BE2C (cell line): ENCODE measurements around the gene MDM1.

Experiments used
- DNase-seq: peaks from one replicate; pipeline ENCODE4 v3.0.0-alpha.2; 2020
- H3K27me3 ChIP-seq: fragments of 250-450 bp; sonication (Bioruptor Pico); 2 replicates; pipeline ENCODE4 v1.5.1; 2020; ENCODE audit warnings: mild to moderate bottlenecking
- H3K36me3 ChIP-seq: fragments of 250-450 bp; sonication (Bioruptor Pico); 2 replicates; pipeline ENCODE4 v1.5.1; 2020; ENCODE audit warnings: mild to moderate bottlenecking
- H3K4me1 ChIP-seq: fragments of 250-450 bp; sonication (Bioruptor Pico); 2 replicates; pipeline ENCODE4 v1.5.1; 2020
- H3K4me3 ChIP-seq: 2 replicates; pipeline ENCODE4 v1.5.1; 2011; ENCODE audit warnings: low read depth, low read length
- H3K9me3 ChIP-seq: fragments of 250-450 bp; sonication (Bioruptor Pico); 2 replicates; pipeline ENCODE4 v1.5.1; 2020
- CTCF ChIP-seq: IDR thresholded peaks from 2 replicates; pipeline ENCODE4 v1.5.1; 2012; ENCODE audit warnings: mild to moderate bottlenecking, low read depth, low read length

The MDM1 gene

GRCh38 chr12:68252077-68252476, 80.1 kb downstream of the MDM1 start:
- H3K27me3 ChIP-seq, result peaks cover 7% of the 10 kb centered on the region
- no peak for TF ChIP-seq CTCF

GRCh38 chr12:68250454-68250853, 81.7 kb downstream of the MDM1 start:
- Histone ChIP-seq H3K36me3 (no peaks in the 10 kb centered on the region), H3K27me3 (peaks cover 4% of the 10 kb centered on the region), H3K4me1 (no peaks in the 10 kb centered on the region), H3K9me3 (no peaks in the 10 kb centered on the region), H3K4me3 (no peak overlapping the region)
- DNase-seq, result no peak
- TF ChIP-seq CTCF, result no peak

More at GRCh38 chr12:68252077-68252476, 80.1 kb downstream of the MDM1 start:
- H3K9me3 ChIP-seq, result no peaks in the 10 kb centered on the region
- H3K4me3 ChIP-seq, result no peak overlapping the region
- H3K36me3 ChIP-seq, result no peaks in the 10 kb centered on the region
- no peak for DNase-seq
- no peaks in the 10 kb centered on the region for H3K4me1 ChIP-seq

- H3K4me1 ChIP-seq, result no peaks in the 10 kb centered on the region
- no peaks in the 10 kb centered on the region for H3K9me3 ChIP-seq
- peaks cover 4% of the 10 kb centered on the region for H3K27me3 ChIP-seq
- no peak overlapping the region for H3K4me3 ChIP-seq
- no peak for TF ChIP-seq CTCF
- no peak for DNase-seq
- H3K36me3 ChIP-seq, result no peaks in the 10 kb centered on the region
These were observed 84.4 kb downstream of the MDM1 start for GRCh38 chr12:68247785-68248184.

- TF ChIP-seq CTCF, result no peak
- Histone ChIP-seq H3K36me3 (no peaks in the 10 kb centered on the region), H3K4me1 (no peaks in the 10 kb centered on the region)
These were observed 85.8 kb downstream of the MDM1 start for GRCh38 chr12:68246350-68246749.

GRCh38 chr12:68245180-68246021, 86.8 kb downstream of the MDM1 start:
- no peaks in the 10 kb centered on the region for H3K36me3 ChIP-seq
- DNase-seq, result no peak
- H3K27me3 ChIP-seq, result peaks cover 4% of the 10 kb centered on the region
- no peak for TF ChIP-seq CTCF
- no peaks in the 10 kb centered on the region for H3K4me1 ChIP-seq
- no peak overlapping the region for H3K4me3 ChIP-seq
- H3K9me3 ChIP-seq, result no peaks in the 10 kb centered on the region

More at GRCh38 chr12:68246350-68246749, 85.8 kb downstream of the MDM1 start:
- DNase-seq, result no peak
- Histone ChIP-seq H3K9me3 (no peaks in the 10 kb centered on the region), H3K27me3 (peaks cover 4% of the 10 kb centered on the region), H3K4me3 (no peak overlapping the region)
